ENCODE measurements around the gene SEZ6. TPM values are rescaled to one million over a fixed set of nuclear protein-coding genes. Genes with fewer than 3 reads are reported as not detected.

Gene SEZ6
- total RNA-seq, 4 donors from 2014 or later: not detected

DNA sequence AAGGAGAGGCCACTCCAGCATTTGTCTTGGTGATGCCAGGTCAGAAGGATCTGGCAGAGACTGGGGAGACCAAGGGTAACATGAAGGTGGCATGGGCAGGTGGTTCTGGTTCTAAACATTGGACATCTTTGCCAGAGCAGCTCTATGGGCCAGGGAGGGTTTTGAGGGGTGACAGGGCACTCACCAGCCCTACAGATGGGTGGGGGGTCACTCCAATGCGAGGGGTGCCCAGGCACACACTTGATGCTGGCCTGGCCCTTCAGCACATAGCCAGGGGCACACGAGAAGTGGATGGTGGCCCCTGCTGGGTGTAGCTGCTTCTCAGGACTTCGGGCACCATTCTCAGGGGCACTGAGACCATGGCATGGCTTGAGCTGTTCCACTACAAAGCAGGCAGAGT lies 49.0 kb downstream of the SEZ6 start:
- H3K9me3 ChIP-seq: no peaks in the 10 kb centered on the region
- WGBS: 100% methylated on average over 1 of the region's 3 CpGs
- H3K36me3 ChIP-seq: no peaks in the 10 kb centered on the region
- H3K4me1 ChIP-seq: peaks cover 6% of the 10 kb centered on the region
- H3K27ac ChIP-seq: no peak overlapping the region
- H3K4me3 ChIP-seq: no peak overlapping the region
- no peak for TF ChIP-seq EP300 (IDR thresholded peaks at IDR 0.05)
- no peak for TF ChIP-seq POLR2A (IDR thresholded peaks at IDR 0.05)
- TF ChIP-seq, protein P1, sequence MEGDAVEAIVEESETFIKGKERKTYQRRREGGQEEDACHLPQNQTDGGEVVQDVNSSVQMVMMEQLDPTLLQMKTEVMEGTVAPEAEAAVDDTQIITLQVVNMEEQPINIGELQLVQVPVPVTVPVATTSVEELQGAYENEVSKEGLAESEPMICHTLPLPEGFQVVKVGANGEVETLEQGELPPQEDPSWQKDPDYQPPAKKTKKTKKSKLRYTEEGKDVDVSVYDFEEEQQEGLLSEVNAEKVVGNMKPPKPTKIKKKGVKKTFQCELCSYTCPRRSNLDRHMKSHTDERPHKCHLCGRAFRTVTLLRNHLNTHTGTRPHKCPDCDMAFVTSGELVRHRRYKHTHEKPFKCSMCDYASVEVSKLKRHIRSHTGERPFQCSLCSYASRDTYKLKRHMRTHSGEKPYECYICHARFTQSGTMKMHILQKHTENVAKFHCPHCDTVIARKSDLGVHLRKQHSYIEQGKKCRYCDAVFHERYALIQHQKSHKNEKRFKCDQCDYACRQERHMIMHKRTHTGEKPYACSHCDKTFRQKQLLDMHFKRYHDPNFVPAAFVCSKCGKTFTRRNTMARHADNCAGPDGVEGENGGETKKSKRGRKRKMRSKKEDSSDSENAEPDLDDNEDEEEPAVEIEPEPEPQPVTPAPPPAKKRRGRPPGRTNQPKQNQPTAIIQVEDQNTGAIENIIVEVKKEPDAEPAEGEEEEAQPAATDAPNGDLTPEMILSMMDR (IDR thresholded peaks at IDR 0.05): no peak
- TF ChIP-seq POLR2AphosphoS5 (IDR thresholded peaks at IDR 0.05): no peak
- DNase-seq (ENCODE audit: low spot score in 2 of 2): no peak
- H3K27me3 ChIP-seq: peaks cover 8% of the 10 kb centered on the region

DNA sequence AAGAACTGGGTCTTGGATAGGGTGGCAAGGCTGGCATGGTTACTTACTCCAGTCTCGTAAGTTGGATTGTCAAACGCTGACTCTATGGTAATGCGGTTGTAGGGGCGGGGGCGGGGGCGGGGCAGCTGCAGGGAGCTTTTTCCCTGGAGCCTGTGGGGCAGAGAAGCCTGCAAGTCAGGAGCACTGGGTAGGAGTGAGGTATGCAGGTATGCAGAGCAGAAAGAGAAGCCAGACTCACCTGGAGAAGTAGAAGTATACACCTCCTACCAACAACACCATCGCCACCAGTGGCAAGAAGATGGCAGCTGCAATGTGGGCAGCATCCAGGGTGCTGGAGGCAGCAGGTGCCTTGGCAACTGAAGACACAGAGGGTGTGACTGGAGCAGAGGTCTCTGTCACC lies 49.7 kb downstream of the SEZ6 start:
- Histone ChIP-seq H3K4me3 (no peak overlapping the region), H3K36me3 (no peaks in the 10 kb centered on the region), H3K27ac (no peak overlapping the region), H3K9me3 (no peaks in the 10 kb centered on the region), H3K27me3 (peaks cover under 1% of the 10 kb centered on the region), H3K4me1 (peaks cover 6% of the 10 kb centered on the region)
- TF ChIP-seq POLR2AphosphoS5 (IDR thresholded peaks at IDR 0.05) (no peak), POLR2A (IDR thresholded peaks at IDR 0.05) (no peak), EP300 (IDR thresholded peaks at IDR 0.05) (no peak)
- TF ChIP-seq, protein P1 (IDR thresholded peaks at IDR 0.05): no peak
- DNase-seq (ENCODE audit: low spot score in 2 of 2): no peak
- WGBS: 70% methylated on average over 7 of the region's 7 CpGs

DNA sequence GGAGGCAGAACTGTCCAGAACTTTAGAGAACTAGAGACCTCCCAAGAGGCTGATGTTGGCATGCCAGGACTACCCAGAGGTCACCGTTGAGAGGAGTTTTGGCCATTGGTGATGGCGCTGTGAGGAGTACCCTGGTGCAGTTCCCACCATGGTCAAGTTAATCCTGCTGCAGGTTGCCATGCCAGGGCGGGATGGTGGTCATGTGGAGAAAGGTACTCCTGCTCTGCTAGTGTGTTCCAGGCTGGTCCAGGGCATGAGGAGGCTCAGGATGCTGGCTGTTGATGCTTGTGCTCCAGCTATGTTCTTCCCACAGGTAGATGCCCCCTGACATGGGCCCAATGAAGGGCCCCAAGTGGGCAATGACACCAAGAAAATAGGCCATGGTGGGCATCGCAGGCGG lies 50.4 kb downstream of the SEZ6 start:
- H3K4me1 ChIP-seq: peaks cover 6% of the 10 kb centered on the region
- TF ChIP-seq, protein P1 (IDR thresholded peaks at IDR 0.05): no peak
- DNase-seq (ENCODE audit: low spot score in 2 of 2): no peak
- no peaks in the 10 kb centered on the region for H3K9me3 ChIP-seq
- H3K27me3 ChIP-seq: no peaks in the 10 kb centered on the region
- no peak overlapping the region for H3K4me3 ChIP-seq
- WGBS: 94% methylated on average over 5 of the region's 5 CpGs
- H3K27ac ChIP-seq: no peak overlapping the region
- no peaks in the 10 kb centered on the region for H3K36me3 ChIP-seq

DNA sequence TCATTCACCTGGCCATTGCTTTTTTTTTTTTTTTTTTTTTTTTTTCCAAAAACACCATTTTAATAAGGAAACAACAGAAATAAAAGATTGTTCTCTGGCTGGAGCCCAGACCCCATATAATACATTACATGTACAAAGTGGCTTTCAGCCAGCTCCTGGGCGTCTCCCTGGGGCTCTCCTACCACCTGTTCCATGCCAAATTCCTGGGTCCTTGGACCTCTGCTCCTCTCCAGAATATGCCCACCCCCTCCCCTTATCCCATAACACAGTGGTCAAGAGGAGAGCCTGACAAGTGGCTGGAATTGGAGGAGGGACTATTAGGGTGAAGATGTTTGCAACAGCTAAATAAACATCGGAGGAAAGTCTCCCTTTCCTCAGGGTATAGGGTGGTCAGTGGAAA lies 50.9 kb downstream of the SEZ6 start:
- Histone ChIP-seq H3K4me1 (peaks cover 9% of the 10 kb centered on the region), H3K27me3 (no peaks in the 10 kb centered on the region), H3K36me3 (no peaks in the 10 kb centered on the region), H3K4me3 (no peak overlapping the region), H3K27ac (no peak overlapping the region), H3K9me3 (no peaks in the 10 kb centered on the region)
- DNase-seq (ENCODE audit: low spot score in 2 of 2): no peak
- TF ChIP-seq POLR2AphosphoS5 (IDR thresholded peaks at IDR 0.05): no peak
- WGBS: 82% methylated on average over 2 of the region's 2 CpGs

DNA sequence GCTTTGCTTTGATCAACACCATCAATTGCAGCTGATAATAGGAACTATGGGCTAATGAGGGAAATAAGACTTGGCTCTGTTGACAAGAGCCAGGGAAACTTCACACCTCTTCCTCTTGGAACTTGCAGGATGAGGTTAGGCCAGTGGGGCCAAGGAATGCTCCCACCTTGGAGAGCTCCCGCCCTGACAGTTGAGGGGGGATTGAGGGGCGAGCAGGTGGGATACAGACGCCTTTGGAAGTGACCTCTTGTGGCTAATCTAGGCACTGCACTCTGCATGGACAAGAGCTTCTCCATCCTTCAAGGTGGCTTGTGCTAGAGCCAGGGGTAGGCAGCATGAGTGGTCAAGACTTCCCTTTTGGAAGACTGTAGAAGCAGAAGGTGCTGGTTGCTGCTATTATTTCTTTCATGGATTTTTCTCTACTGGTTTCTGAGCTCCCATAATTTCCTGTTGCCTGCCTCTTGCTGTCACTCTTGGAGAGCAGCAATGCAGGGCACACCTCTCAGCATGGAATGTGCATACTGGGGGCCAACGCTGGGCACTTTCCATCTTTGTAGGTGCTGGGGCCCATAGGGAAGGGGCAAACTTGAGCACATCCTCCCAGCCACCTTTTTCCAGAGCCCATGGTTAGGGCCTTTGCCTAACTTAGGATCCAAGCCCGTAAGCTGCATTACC lies 52.3 kb downstream of the SEZ6 start:
- peaks cover 10% of the 10 kb centered on the region for H3K4me1 ChIP-seq
- DNase-seq (ENCODE audit: low spot score in 2 of 2): no peak
- TF ChIP-seq POLR2AphosphoS5 (IDR thresholded peaks at IDR 0.05) (no peak), POLR2A (IDR thresholded peaks at IDR 0.05) (no peak)
- TF ChIP-seq, protein P1 (IDR thresholded peaks at IDR 0.05): peak; percentile 29 to 83
- no peaks in the 10 kb centered on the region for H3K36me3 ChIP-seq
- H3K27me3 ChIP-seq: no peaks in the 10 kb centered on the region
- H3K4me3 ChIP-seq: no peak overlapping the region
- no peaks in the 10 kb centered on the region for H3K9me3 ChIP-seq
- no peak overlapping the region for H3K27ac ChIP-seq
- WGBS: 33% methylated on average over 5 of the region's 5 CpGs
